HG03108 (cell line): ENCODE measurements around the gene ATP6V0E1.
"Not testable (repeated sequence)": the region's sequence is repeated elsewhere in the genome, so short reads cannot be mapped to it uniquely, and the experiment has no call there.

Experiments
- ATAC-seq: cut with Tn5 transposase; IDR thresholded peaks from one replicate; pipeline ENCODE4 v1.9.1; 2021; ENCODE audit warnings: moderate library complexity; ENCODE audit not compliant: unreplicated experiment

Gene ATP6V0E1

GRCh38 chr5:173001229-173001841, 17.8 kb downstream of the ATP6V0E1 start:
- ATAC-seq, result peak; percentile 88

GRCh38 chr5:173003360-173003759, 19.8 kb downstream of the ATP6V0E1 start:
- ATAC-seq, result no peak

GRCh38 chr5:173004013-173004412, 20.4 kb downstream of the ATP6V0E1 start:
- ATAC-seq, result no peak

- ATAC-seq, result no peak
Measured at GRCh38 chr5:173004447-173004846, 20.9 kb downstream of the ATP6V0E1 start.

GRCh38 chr5:173010021-173010420, 26.4 kb downstream of the ATP6V0E1 start:
- no peak for ATAC-seq

- no peak for ATAC-seq
Measured at GRCh38 chr5:173010547-173011464, 27.2 kb downstream of the ATP6V0E1 start.

GRCh38 chr5:173011566-173011965, 28.0 kb downstream of the ATP6V0E1 start:
- no peak for ATAC-seq

GRCh38 chr5:173012882-173013281, 29.3 kb downstream of the ATP6V0E1 start:
- no peak for ATAC-seq

- ATAC-seq, result no peak
Measured at GRCh38 chr5:173014671-173015070, 31.1 kb downstream of the ATP6V0E1 start.

- no peak for ATAC-seq
Measured at GRCh38 chr5:173015192-173015591, 31.6 kb downstream of the ATP6V0E1 start.

- no peak for ATAC-seq
Measured at GRCh38 chr5:173015598-173016455, 32.3 kb downstream of the ATP6V0E1 start.

- no peak for ATAC-seq
Measured at GRCh38 chr5:173016598-173017046, 33.1 kb downstream of the ATP6V0E1 start.

- ATAC-seq, result not testable (repeated sequence)
Measured at GRCh38 chr5:173017087-173017486, 33.5 kb downstream of the ATP6V0E1 start.

GRCh38 chr5:173018358-173018757, 34.8 kb downstream of the ATP6V0E1 start:
- no peak for ATAC-seq

- ATAC-seq, result no peak
Measured at GRCh38 chr5:173020154-173020581, 36.6 kb downstream of the ATP6V0E1 start.

GRCh38 chr5:173020643-173021042, 37.1 kb downstream of the ATP6V0E1 start:
- no peak for ATAC-seq

GRCh38 chr5:173025651-173026050, 42.1 kb downstream of the ATP6V0E1 start:
- ATAC-seq, result no peak

GRCh38 chr5:173027905-173028304, 44.3 kb downstream of the ATP6V0E1 start:
- no peak for ATAC-seq

GRCh38 chr5:173028811-173029327, 45.3 kb downstream of the ATP6V0E1 start:
- no peak for ATAC-seq

GRCh38 chr5:173029499-173029921, 45.9 kb downstream of the ATP6V0E1 start:
- no peak for ATAC-seq

- not testable (repeated sequence) for ATAC-seq
Measured at GRCh38 chr5:173032096-173032495, 48.5 kb downstream of the ATP6V0E1 start.
